K562 (cell line): ENCODE results near the gene B4GALT5. TPM values are rescaled to one million over a fixed set of nuclear protein-coding genes. Genes with fewer than 3 reads are reported as not detected.
A peak's percentile ranks its signal among the peaks of the same experiment; 100 is the strongest.

Experiments used
- ATAC-seq: fragments of 200-7000 bp; cut with Tn5 transposase; 3 replicates; pipeline ENCODE4 v1.9.1; 2020; ENCODE audit warnings: moderate library complexity
- BruUV-seq: library from RNA; stranded (reverse); fragments of 400-500 nt; replicated peaks from 2 replicates; lab custom pipeline; 2021; lab: Mats Ljungman, UMichigan
- CTCF ChIA-PET: fragments of 300-600 bp; formaldehyde crosslinking; extraction: SDS; loops from one replicate; lab custom pipeline; 2021; ENCODE audit warnings: low intra/inter-chr PET ratio; lab: Yijun Ruan, JAX
- POLR2A ChIA-PET: fragments of 300-600, 350-650 bp; sonication (Branson Sonifier 250); formaldehyde crosslinking; extraction: SDS; loops from one replicate; lab custom pipeline; 2021; ENCODE audit warnings: antibody characterized with exemption, inconsistent platforms; lab: Yijun Ruan, JAX
- DNase-seq, 4 experiments: peaks; one replicate each; pipeline versions ENCODE4 v3.0.0 to v3.0.0-alpha.2; 2011 to 2018; ENCODE audit warnings: low spot score in 3 of 4, mixed read lengths in 3 of 4; ENCODE audit errors: extremely low read depth in 1 of 4
- FAIRE-seq: peaks from 2 replicates; lab custom pipeline; 2011; peaks lifted over from hg19 to GRCh38; lab: Jason Lieb, UNC
- H2AFZ ChIP-seq: 2 replicates; pipeline ENCODE4 v1.6.0; 2011; ENCODE audit warnings: low read depth, low read length, control low read depth, inconsistent platforms
- H3K27ac ChIP-seq: fragments of 200-600 bp; 3 replicates; pipeline ENCODE4 v1.8.0; 2011; ENCODE audit warnings: low read depth, mild to moderate bottlenecking, control low read depth, inconsistent platforms, low read length, moderate library complexity, mixed read lengths; ENCODE audit errors: extremely low read depth
- H3K27me3 ChIP-seq, 2 experiments: fragments of 300-600 bp in 1 of 2; 2 replicates in 1 of 2; 3 replicates in 1 of 2; pipeline versions ENCODE4 v1.6.0 to v1.8.0; 2011; ENCODE audit warnings: inconsistent platforms in 2 of 2, low read length in 2 of 2, mild to moderate bottlenecking in 1 of 2, mixed read lengths in 1 of 2, moderate library complexity in 1 of 2; ENCODE audit not compliant: control insufficient read depth in 2 of 2, insufficient read depth in 2 of 2
- H3K36me3 ChIP-seq: fragments of 300-600 bp; 3 replicates; pipeline ENCODE4 v1.8.0; 2011; ENCODE audit warnings: mild to moderate bottlenecking, low read length, inconsistent platforms; ENCODE audit not compliant: control insufficient read depth, insufficient read depth
- H3K4me1 ChIP-seq, 2 experiments: fragments of 200-600 bp in 1 of 2; replicated peaks in 1 of 2; 2 replicates in 1 of 2; 3 replicates in 1 of 2; pipeline versions ENCODE4 v1.5.1 to v1.8.0; 2011; ENCODE audit warnings: inconsistent platforms in 2 of 2, low read length in 2 of 2, mild to moderate bottlenecking in 1 of 2, mixed read lengths in 1 of 2, moderate library complexity in 1 of 2; ENCODE audit not compliant: control insufficient read depth in 2 of 2, insufficient read depth in 2 of 2
- H3K4me2 ChIP-seq: 2 replicates; pipeline ENCODE4 v1.6.1; 2011; ENCODE audit warnings: low read length, control low read depth, inconsistent platforms, mixed read lengths; ENCODE audit not compliant: insufficient read depth
- H3K4me3 ChIP-seq: fragments of 200-600 bp; sonication (generic), shearing (Covaris generic); 2 replicates; pipeline ENCODE4 v1.5.1; 2016; ENCODE audit warnings: control low read depth, inconsistent platforms
- H3K79me2 ChIP-seq: fragments of 200-600 bp; 3 replicates; pipeline ENCODE4 v1.8.0; 2011; ENCODE audit warnings: low read length, inconsistent platforms; ENCODE audit not compliant: control insufficient read depth, insufficient read depth
- H3K9ac ChIP-seq, 2 experiments: 2 replicates each; pipeline versions ENCODE4 v1.6.0 to v1.6.1; 2011; ENCODE audit warnings: low read depth in 2 of 2, low read length in 2 of 2, control low read depth in 1 of 2, inconsistent platforms in 1 of 2, mild to moderate bottlenecking in 1 of 2, mixed read lengths in 1 of 2; ENCODE audit not compliant: insufficient read depth in 1 of 2
- H3K9me1 ChIP-seq: one replicate; pipeline ENCODE4 v1.6.0; 2011; ENCODE audit warnings: inconsistent platforms, mild to moderate bottlenecking, low read length, moderate library complexity; ENCODE audit not compliant: control insufficient read depth, insufficient read depth
- H3K9me3 ChIP-seq: replicated peaks from 2 replicates; pipeline ENCODE4 v1.5.1; 2011; ENCODE audit warnings: low read depth, low read length, inconsistent platforms; ENCODE audit not compliant: control insufficient read depth, insufficient read depth
- H4K20me1 ChIP-seq: replicated peaks from 2 replicates; pipeline ENCODE4 v1.6.1; 2011; ENCODE audit warnings: low read length, inconsistent platforms, mixed read lengths; ENCODE audit not compliant: control insufficient read depth, insufficient read depth
- ARID1B ChIP-seq: fragments of 450-650 bp; IDR thresholded peaks from 2 replicates; pipeline ENCODE4 v1.6.1; 2016; ENCODE audit warnings: antibody characterized with exemption, mild to moderate bottlenecking, inconsistent platforms
- CBX2 ChIP-seq: fragments of 200-600 bp; sonication (generic); IDR thresholded peaks from one replicate; pipeline ENCODE4 v1.6.1; 2012; ENCODE audit warnings: mild to moderate bottlenecking, low read length, inconsistent platforms; ENCODE audit not compliant: insufficient read depth, poor library complexity, severe bottlenecking
- CBX3 ChIP-seq, 2 experiments: IDR thresholded peaks; 1 replicate in 1 of 2; 2 replicates in 1 of 2; pipeline ENCODE4 v1.6.1; 2012; ENCODE audit warnings: inconsistent platforms in 2 of 2, low read length in 2 of 2, borderline replicate concordance in 1 of 2, control low read depth in 1 of 2
- EGR1 ChIP-seq: fragments of 450-650 bp; conservative IDR thresholded peaks from 2 replicates; pipeline ENCODE4 v1.6.1; 2017; ENCODE audit warnings: mild to moderate bottlenecking
- GTF2A2 ChIP-seq: IDR thresholded peaks from 2 replicates; pipeline ENCODE4 v1.6.1; 2016; ENCODE audit warnings: mild to moderate bottlenecking, missing genetic modification characterization, missing compliant biosample characterization
- RAD51 ChIP-seq: fragments of 450-650 bp; IDR thresholded peaks from 2 replicates; pipeline ENCODE4 v1.7.1; 2016; ENCODE audit warnings: low read depth, mild to moderate bottlenecking, borderline replicate concordance
- RBM34 ChIP-seq: fragments of 200-400 bp; formaldehyde crosslinking; IDR thresholded peaks from 2 replicates; pipeline ENCODE4 v1.6.1; 2018; ENCODE audit warnings: low read length, borderline replicate concordance; ENCODE audit not compliant: insufficient read depth
- SOX6 ChIP-seq: fragments of 450-650 bp; IDR thresholded peaks from 2 replicates; pipeline ENCODE4 v1.6.1; 2014; ENCODE audit warnings: mild to moderate bottlenecking
- WGBS: fragments of 100-300 bp; shearing (Covaris generic); methylation state at CpG from one replicate; pipeline ENCODE4 v1.1.6; 2016; ENCODE audit warnings: low coverage, mixed read lengths; ENCODE audit not compliant: insufficient coverage; ENCODE audit errors: missing lambda C conversion rate; 5-methylcytosine and 5-hydroxymethylcytosine counted together
- in situ Hi-C: fragments of 300-500 bp; cut with MboI; formaldehyde crosslinking; loops from 4 replicates; pipeline ENCODE4 v1.15.0; 2018; ENCODE audit warnings: inconsistent platforms, mixed read lengths
- intact Hi-C: fragments of 100-400 bp; cut with micrococcal nuclease; formaldehyde crosslinking; loops from 2 replicates; pipeline ENCODE4 v1.14.2; 2022
- polyA plus RNA-seq, 8 experiments: library from polyadenylated mRNA; depleted of rRNA in 4 of 8; stranded (reverse) in 5 of 8; unstranded in 3 of 8; fragments of >200 nt; fragmentation: Nextera tagmentation in 2 of 8; fragmentation: Illumina TruSeq in 1 of 8; extraction: Ambion mirVana in 2 of 8; extraction: Trizol in 1 of 8; gene quantifications; 2 replicates each; pipeline versions ENCODE4 v1.2.1 to v1.2.3, GENCODE V29; 2011 to 2014; ENCODE audit warnings: inconsistent platforms in 1 of 8, missing spikeins in 1 of 8
- total RNA-seq, 7 experiments: library from RNA; depleted of rRNA in 6 of 7; stranded (reverse); fragments of >200 nt in 6 of 7; fragmentation: Illumina TruSeq in 2 of 7; extraction: Trizol in 2 of 7; gene quantifications; 2 replicates each; pipeline versions ENCODE4 v1.2.1 to v1.2.3, GENCODE V29; 2011 to 2021; ENCODE audit warnings: low replicate concordance in 1 of 7
- TF ChIP-seq, protein P1 (sequence below): fragments of 450-650 bp; formaldehyde crosslinking; IDR thresholded peaks from 2 replicates; pipeline ENCODE4 v1.4.0; 2020; ENCODE audit warnings: mild to moderate bottlenecking, moderate library complexity

The B4GALT5 gene
- total and polyA plus RNA-seq, 9 of the 15 experiments (the other 6 are each of a cell fraction or from before 2014, with no cell fraction given), result 8.5 to 32.6 (median 23.4) TPM

DNA sequence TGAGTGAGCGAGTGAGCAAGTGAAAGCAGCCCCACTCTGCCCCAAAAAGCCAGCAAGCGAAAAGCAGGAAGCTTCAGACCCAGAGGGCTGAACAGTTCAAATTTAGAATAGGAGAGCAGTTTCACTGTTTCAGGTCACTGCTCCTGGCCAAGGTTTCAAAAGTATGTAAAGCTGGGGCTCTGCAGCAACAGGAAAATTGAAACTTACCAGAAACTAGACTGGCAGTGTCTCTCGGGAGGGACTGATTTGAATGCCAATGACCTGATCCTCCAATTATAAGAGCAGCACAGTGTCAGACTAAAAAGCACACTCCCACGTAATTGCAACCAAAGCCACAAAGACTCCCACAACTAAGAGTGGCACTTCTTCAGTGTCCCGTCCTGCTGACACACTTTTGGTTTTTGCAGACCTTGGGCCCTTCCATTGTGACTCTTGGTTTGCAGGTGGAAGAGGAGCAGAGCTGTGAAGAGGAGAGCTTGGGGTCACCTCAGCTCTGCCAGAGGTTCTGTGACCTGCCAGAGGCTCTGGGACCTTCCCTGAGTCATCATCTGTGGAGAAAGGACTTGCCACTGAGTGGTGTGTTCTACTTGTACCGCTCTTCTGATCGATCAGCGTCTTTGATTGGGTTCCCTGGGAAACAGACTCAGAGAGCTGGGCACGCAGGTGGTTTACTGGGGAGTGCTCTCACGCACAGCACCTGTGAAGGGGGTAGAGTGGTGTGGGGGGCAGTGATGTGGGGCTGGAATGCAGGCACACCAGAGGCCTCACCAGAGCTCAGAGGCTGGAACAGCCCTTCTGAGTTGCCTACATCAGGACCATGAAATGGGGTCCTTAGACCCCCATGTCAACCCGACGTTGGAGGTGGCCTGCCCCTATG lies 93.1 kb downstream of the B4GALT5 start:
- no peak overlapping the region for H3K4me3 ChIP-seq
- DNase-seq (no peak), FAIRE-seq (no peak), ATAC-seq (no peak)
- peaks cover 3 to 7% of the 10 kb centered on the region in 2 experiments; a peak in 2 of 5 replicates for H3K27me3 ChIP-seq
- no peaks in the 10 kb centered on the region for H3K79me2 ChIP-seq
- no peaks in the 10 kb centered on the region for H3K9me3 ChIP-seq
- TF ChIP-seq EGR1, result 0 out of 2 replicates have a peak, but pooled peaks have one; percentile 15
- TF ChIP-seq GTF2A2 (tag), result no peak
- TF ChIP-seq ARID1B, result no peak
- TF ChIP-seq, protein P1, sequence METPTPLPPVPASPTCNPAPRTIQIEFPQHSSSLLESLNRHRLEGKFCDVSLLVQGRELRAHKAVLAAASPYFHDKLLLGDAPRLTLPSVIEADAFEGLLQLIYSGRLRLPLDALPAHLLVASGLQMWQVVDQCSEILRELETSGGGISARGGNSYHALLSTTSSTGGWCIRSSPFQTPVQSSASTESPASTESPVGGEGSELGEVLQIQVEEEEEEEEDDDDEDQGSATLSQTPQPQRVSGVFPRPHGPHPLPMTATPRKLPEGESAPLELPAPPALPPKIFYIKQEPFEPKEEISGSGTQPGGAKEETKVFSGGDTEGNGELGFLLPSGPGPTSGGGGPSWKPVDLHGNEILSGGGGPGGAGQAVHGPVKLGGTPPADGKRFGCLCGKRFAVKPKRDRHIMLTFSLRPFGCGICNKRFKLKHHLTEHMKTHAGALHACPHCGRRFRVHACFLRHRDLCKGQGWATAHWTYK (CRISPR knock-in tag), result peak; percentile 72; the same call in 1 of the 2 replicates
- no peak for TF ChIP-seq CBX2
- TF ChIP-seq RAD51, result no peak
- TF ChIP-seq CBX3 (IDR thresholded peaks at IDR 0.05; ENCODE audit: borderline replicate concordance in 1 of 2, low read length in 2 of 2), result no peak
- TF ChIP-seq RBM34, result no peak
- no peak for TF ChIP-seq SOX6
- H3K4me1 ChIP-seq, result peaks cover 0 to 5% of the 10 kb centered on the region in 2 experiments; a peak in 3 of 5 replicates
- peak overlapping the region in 1 of 2 experiments; percentile 3; a peak in 1 of 4 replicates for H3K9ac ChIP-seq
- no peaks in the 10 kb centered on the region for H3K36me3 ChIP-seq
- in situ Hi-C loops, result no loop called here
- no peak overlapping the region for H3K4me2 ChIP-seq
- ChIA-PET CTCF (interaction anchor here (0.6 kb wide), 1 partner anchor 123 kb away, joined by 5 read pairs; no protein-coding TSS in a partner anchor), POLR2A (interaction anchor here (1.1 kb wide), 1 partner anchor 12 kb away, joined by 4 read pairs; no protein-coding TSS in a partner anchor)
- WGBS, result 2% methylated on average over 12 of the region's 12 CpGs
- no peaks in the 10 kb centered on the region for H3K9me1 ChIP-seq
- intact Hi-C loops, result no loop called here
- no peak overlapping the region for H2AFZ ChIP-seq
- no TSS peak for BruUV-seq
- H4K20me1 ChIP-seq, result no peaks in the 10 kb centered on the region
- no peak overlapping the region for H3K27ac ChIP-seq
